SK-N-SH treated with all-trans-retinoic acid at 6 μM for 48 hours (cell line): Measurements from ENCODE around the gene MOK.

Experiments
- ATAC-seq: fragments of 200-7000 bp; cut with Tn5 transposase; 3 replicates; pipeline ENCODE4 v1.9.1; 2020; ENCODE audit warnings: mild to moderate bottlenecking, moderate library complexity
- ARNTL ChIP-seq: fragments of 450-650 bp; formaldehyde crosslinking; IDR thresholded peaks from 2 replicates; pipeline ENCODE4 v1.5.0; 2020; ENCODE audit warnings: low read depth, mild to moderate bottlenecking, moderate library complexity, borderline replicate concordance
- CSDC2 ChIP-seq: fragments of 250-450 bp; sonication (Bioruptor Pico); IDR thresholded peaks from 2 replicates; pipeline ENCODE4 v1.5.0; 2020; ENCODE audit warnings: mild to moderate bottlenecking, moderate library complexity
- ESRRG ChIP-seq: fragments of 250-450 bp; sonication (Bioruptor Pico); IDR thresholded peaks from 2 replicates; pipeline ENCODE4 v1.6.1; 2021; ENCODE audit warnings: mild to moderate bottlenecking
- GLIS3 ChIP-seq: fragments of 250-450 bp; sonication (Bioruptor Pico); IDR thresholded peaks from 2 replicates; pipeline ENCODE4 v1.5.0; 2020; ENCODE audit warnings: mild to moderate bottlenecking, moderate library complexity
- ISL1 ChIP-seq: fragments of 250-450 bp; sonication (Bioruptor Pico); IDR thresholded peaks from 2 replicates; pipeline ENCODE4 v2.1.2; 2022; ENCODE audit warnings: mild to moderate bottlenecking, moderate library complexity
- PPARA ChIP-seq: fragments of 250-450 bp; sonication (Bioruptor Pico); IDR thresholded peaks from 2 replicates; pipeline ENCODE4 v1.5.0; 2020; ENCODE audit warnings: mild to moderate bottlenecking, borderline replicate concordance
- RARB ChIP-seq: fragments of 250-450 bp; sonication (Bioruptor Pico); IDR thresholded peaks from 2 replicates; pipeline ENCODE4 v1.8.0; 2021; ENCODE audit warnings: mild to moderate bottlenecking, moderate library complexity
- SNAI2 ChIP-seq: fragments of 250-450 bp; sonication (Bioruptor Pico); IDR thresholded peaks from 2 replicates; pipeline ENCODE4 v1.5.0; 2020; ENCODE audit warnings: mild to moderate bottlenecking, moderate library complexity
- TOX ChIP-seq: fragments of 250-450 bp; sonication (Bioruptor Pico); IDR thresholded peaks from 2 replicates; pipeline ENCODE4 v1.8.0; 2021; ENCODE audit warnings: mild to moderate bottlenecking, moderate library complexity, borderline replicate concordance
- ZC3H10 ChIP-seq: fragments of 250-450 bp; sonication (Bioruptor Pico); IDR thresholded peaks from 2 replicates; pipeline ENCODE4 v1.5.1; 2021; ENCODE audit warnings: mild to moderate bottlenecking, moderate library complexity
- ZFP3 ChIP-seq: fragments of 250-450 bp; sonication (Bioruptor Pico); IDR thresholded peaks from 2 replicates; pipeline ENCODE4 v1.5.0; 2020; ENCODE audit warnings: mild to moderate bottlenecking, moderate library complexity
- ZFP30 ChIP-seq: fragments of 450-650 bp; formaldehyde crosslinking; IDR thresholded peaks from 2 replicates; pipeline ENCODE4 v1.5.0; 2022; ENCODE audit warnings: mild to moderate bottlenecking, moderate library complexity
- ZNF565 ChIP-seq: fragments of 450-650 bp; formaldehyde crosslinking; conservative IDR thresholded peaks from 2 replicates; pipeline ENCODE4 v1.5.0; 2020; ENCODE audit warnings: low read depth, mild to moderate bottlenecking, moderate library complexity
- ZNF8 ChIP-seq: fragments of 450-650 bp; formaldehyde crosslinking; IDR thresholded peaks from 2 replicates; pipeline ENCODE4 v1.5.0; 2020; ENCODE audit warnings: mild to moderate bottlenecking, moderate library complexity
- TF ChIP-seq, protein P1 (sequence below): fragments of 250-450 bp; sonication (Bioruptor Pico); IDR thresholded peaks from 2 replicates; pipeline ENCODE4 v1.5.1; 2021; ENCODE audit warnings: mild to moderate bottlenecking, moderate library complexity
- TF ChIP-seq, protein P2 (sequence below): fragments of 250-450 bp; sonication (Bioruptor Pico); IDR thresholded peaks from 2 replicates; pipeline ENCODE4 v1.5.1; 2020; ENCODE audit warnings: low read depth, mild to moderate bottlenecking, moderate library complexity
- TF ChIP-seq, protein P3 (sequence below): fragments of 250-450 bp; sonication (Bioruptor Pico); IDR thresholded peaks from 2 replicates; pipeline ENCODE4 v1.8.0; 2021; ENCODE audit warnings: low read depth, mild to moderate bottlenecking, moderate library complexity, borderline replicate concordance
- TF ChIP-seq, protein P4 (sequence below): fragments of 250-450 bp; sonication (Bioruptor Pico); IDR thresholded peaks from 2 replicates; pipeline ENCODE4 v1.5.0; 2020; ENCODE audit warnings: mild to moderate bottlenecking, moderate library complexity
- TF ChIP-seq, protein P5 (sequence below): fragments of 250-450 bp; sonication (Bioruptor Pico); IDR thresholded peaks from 2 replicates; pipeline ENCODE4 v1.8.0; 2020; ENCODE audit warnings: mild to moderate bottlenecking, moderate library complexity, borderline replicate concordance

MOK gene

DNA sequence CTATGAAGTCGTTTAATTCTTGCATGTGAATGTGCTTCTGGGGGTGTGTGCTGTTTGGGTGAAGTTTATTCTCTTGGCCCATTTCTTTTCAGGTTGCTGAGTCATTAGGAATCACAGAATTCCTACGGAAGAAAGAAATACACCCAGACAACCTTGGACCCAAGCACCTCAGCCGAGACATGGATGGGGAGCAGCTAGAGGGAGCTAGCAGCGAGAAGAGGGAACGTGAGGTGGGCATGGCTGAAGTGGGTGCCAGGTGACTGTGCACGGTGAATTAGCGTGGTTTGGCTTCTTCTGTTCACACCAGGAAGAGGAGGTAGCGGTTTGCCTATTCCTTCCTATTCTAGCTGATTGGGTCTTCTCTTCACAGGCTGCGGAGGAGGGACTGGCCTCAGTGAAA is 33.8 kb upstream of the MOK start:
- TF ChIP-seq, protein P1, sequence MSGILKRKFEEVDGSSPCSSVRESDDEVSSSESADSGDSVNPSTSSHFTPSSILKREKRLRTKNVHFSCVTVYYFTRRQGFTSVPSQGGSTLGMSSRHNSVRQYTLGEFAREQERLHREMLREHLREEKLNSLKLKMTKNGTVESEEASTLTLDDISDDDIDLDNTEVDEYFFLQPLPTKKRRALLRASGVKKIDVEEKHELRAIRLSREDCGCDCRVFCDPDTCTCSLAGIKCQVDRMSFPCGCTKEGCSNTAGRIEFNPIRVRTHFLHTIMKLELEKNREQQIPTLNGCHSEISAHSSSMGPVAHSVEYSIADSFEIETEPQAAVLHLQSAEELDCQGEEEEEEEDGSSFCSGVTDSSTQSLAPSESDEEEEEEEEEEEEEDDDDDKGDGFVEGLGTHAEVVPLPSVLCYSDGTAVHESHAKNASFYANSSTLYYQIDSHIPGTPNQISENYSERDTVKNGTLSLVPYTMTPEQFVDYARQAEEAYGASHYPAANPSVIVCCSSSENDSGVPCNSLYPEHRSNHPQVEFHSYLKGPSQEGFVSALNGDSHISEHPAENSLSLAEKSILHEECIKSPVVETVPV (CRISPR knock-in tag), result no peak
- no peak for ATAC-seq

DNA sequence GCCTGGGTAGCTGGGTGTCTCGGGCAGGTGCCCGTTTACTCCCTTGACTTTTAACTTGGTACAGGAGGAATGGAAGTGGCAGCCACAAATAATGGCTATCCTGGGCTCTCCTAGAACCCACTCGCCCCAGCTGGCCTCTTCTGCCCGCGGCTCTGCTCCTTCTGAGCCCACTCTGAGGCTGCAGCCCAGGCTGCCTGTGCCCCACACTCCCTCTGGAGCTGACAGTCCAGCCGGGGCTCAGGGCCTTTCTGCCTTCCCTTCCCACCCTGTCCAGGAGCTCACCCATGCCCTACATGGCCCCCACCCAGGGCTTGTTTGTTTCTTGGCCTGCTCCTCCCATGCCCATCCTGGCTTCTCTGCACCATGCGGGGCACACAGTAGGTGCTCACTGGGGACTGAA is 30.2 kb upstream of the MOK start:
- no peak for ATAC-seq
- TF ChIP-seq, protein P2, sequence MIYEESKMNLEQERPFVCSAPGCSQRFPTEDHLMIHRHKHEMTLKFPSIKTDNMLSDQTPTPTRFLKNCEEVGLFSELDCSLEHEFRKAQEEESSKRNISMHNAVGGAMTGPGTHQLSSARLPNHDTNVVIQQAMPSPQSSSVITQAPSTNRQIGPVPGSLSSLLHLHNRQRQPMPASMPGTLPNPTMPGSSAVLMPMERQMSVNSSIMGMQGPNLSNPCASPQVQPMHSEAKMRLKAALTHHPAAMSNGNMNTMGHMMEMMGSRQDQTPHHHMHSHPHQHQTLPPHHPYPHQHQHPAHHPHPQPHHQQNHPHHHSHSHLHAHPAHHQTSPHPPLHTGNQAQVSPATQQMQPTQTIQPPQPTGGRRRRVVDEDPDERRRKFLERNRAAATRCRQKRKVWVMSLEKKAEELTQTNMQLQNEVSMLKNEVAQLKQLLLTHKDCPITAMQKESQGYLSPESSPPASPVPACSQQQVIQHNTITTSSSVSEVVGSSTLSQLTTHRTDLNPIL (CRISPR knock-in tag), result no peak
- TF ChIP-seq GLIS3 (CRISPR knock-in tag), result no peak
- no peak for TF ChIP-seq ESRRG
- no peak for TF ChIP-seq TOX (CRISPR knock-in tag)
- TF ChIP-seq CSDC2 (CRISPR knock-in tag), result no peak
- no peak for TF ChIP-seq ZFP30
- no peak for TF ChIP-seq ZFP3 (CRISPR knock-in tag)
- no peak for TF ChIP-seq SNAI2 (CRISPR knock-in tag)
- no peak for TF ChIP-seq PPARA (CRISPR knock-in tag)
- TF ChIP-seq, protein P1 (CRISPR knock-in tag), result no peak
- TF ChIP-seq, protein P3, sequence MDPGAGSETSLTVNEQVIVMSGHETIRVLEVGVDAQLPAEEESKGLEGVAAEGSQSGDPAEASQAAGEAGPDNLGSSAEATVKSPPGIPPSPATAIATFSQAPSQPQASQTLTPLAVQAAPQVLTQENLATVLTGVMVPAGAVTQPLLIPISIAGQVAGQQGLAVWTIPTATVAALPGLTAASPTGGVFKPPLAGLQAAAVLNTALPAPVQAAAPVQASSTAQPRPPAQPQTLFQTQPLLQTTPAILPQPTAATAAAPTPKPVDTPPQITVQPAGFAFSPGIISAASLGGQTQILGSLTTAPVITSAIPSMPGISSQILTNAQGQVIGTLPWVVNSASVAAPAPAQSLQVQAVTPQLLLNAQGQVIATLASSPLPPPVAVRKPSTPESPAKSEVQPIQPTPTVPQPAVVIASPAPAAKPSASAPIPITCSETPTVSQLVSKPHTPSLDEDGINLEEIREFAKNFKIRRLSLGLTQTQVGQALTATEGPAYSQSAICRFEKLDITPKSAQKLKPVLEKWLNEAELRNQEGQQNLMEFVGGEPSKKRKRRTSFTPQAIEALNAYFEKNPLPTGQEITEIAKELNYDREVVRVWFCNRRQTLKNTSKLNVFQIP (CRISPR knock-in tag), result no peak
- TF ChIP-seq ISL1, result no peak
- TF ChIP-seq, protein P4, sequence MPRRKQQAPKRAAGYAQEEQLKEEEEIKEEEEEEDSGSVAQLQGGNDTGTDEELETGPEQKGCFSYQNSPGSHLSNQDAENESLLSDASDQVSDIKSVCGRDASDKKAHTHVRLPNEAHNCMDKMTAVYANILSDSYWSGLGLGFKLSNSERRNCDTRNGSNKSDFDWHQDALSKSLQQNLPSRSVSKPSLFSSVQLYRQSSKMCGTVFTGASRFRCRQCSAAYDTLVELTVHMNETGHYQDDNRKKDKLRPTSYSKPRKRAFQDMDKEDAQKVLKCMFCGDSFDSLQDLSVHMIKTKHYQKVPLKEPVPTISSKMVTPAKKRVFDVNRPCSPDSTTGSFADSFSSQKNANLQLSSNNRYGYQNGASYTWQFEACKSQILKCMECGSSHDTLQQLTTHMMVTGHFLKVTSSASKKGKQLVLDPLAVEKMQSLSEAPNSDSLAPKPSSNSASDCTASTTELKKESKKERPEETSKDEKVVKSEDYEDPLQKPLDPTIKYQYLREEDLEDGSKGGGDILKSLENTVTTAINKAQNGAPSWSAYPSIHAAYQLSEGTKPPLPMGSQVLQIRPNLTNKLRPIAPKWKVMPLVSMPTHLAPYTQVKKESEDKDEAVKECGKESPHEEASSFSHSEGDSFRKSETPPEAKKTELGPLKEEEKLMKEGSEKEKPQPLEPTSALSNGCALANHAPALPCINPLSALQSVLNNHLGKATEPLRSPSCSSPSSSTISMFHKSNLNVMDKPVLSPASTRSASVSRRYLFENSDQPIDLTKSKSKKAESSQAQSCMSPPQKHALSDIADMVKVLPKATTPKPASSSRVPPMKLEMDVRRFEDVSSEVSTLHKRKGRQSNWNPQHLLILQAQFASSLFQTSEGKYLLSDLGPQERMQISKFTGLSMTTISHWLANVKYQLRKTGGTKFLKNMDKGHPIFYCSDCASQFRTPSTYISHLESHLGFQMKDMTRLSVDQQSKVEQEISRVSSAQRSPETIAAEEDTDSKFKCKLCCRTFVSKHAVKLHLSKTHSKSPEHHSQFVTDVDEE, result no peak

DNA sequence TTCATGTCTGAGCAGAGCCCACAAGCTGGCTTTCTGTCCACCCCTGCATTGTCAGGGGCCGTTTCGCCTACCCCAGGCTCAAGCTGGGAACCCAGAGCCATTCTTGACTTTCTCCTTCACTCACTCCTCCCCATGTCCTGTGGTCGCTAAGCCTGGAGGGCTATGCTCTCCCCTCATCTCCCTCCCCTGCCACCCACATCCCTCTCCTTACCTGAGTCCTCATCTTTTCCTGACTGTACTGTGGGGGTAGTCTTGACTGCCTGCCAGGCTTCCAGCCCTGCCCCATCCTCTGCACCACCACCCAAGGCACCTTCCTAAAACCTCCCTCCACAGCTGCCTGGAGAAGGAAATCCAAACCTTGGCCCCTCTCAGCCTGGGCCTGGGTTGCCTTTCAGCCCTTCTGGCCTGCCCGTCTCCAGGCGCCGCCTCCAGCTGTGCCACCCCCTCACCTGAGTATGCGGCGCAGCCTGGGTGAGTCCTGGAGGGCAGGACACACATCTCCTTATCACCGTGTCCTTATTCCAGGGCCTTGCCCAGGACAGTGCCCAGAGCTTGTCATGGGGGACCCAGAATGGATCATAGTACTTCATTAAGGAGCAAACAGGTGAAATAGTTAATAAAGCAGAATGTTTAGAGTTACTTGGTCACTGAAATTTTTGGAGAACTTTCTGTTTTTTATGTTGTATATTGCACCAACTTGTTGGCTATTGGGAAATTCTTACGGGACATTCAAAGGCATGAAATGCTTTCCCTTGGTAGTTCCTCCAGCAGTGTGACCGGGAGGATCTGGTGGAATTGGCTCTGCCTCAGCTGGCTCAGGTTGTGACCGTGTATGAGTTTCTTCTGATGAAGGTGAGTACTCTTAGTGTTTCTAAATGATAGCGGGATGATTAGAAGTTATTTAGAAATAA is 29.1 kb upstream of the MOK start:
- no peak for ATAC-seq
- TF ChIP-seq PPARA (CRISPR knock-in tag), result no peak

DNA sequence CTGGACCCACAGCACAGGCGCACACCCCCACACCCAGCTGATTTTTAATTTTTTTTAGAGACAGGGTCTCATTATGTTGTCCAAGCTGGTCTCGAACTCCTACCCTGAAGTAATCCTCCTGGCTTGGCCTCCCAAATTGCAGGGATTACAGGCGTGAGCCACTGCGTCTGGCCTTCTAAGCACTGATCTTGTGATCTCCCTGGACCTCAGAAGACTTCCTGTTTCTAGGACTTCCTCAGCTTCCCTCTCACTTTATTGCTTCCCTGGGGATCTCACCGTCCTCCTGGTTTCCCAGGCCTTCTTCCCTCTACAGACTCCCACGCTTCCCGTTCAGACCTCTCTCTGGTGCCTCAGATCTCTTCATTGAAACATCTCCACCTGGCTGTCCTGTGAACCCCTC is 28.4 kb upstream of the MOK start:
- ATAC-seq, result no peak
- no peak for TF ChIP-seq CSDC2 (CRISPR knock-in tag)
- TF ChIP-seq ARNTL (CRISPR knock-in tag), result no peak
- TF ChIP-seq ZNF565 (CRISPR knock-in tag), result no peak
- TF ChIP-seq RARB, result no peak
- TF ChIP-seq, protein P5, sequence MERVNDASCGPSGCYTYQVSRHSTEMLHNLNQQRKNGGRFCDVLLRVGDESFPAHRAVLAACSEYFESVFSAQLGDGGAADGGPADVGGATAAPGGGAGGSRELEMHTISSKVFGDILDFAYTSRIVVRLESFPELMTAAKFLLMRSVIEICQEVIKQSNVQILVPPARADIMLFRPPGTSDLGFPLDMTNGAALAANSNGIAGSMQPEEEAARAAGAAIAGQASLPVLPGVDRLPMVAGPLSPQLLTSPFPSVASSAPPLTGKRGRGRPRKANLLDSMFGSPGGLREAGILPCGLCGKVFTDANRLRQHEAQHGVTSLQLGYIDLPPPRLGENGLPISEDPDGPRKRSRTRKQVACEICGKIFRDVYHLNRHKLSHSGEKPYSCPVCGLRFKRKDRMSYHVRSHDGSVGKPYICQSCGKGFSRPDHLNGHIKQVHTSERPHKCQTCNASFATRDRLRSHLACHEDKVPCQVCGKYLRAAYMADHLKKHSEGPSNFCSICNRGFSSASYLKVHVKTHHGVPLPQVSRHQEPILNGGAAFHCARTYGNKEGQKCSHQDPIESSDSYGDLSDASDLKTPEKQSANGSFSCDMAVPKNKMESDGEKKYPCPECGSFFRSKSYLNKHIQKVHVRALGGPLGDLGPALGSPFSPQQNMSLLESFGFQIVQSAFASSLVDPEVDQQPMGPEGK, result no peak
- TF ChIP-seq TOX (CRISPR knock-in tag), result no peak
- no peak for TF ChIP-seq ZC3H10 (CRISPR knock-in tag)
- no peak for TF ChIP-seq ESRRG
- no peak for TF ChIP-seq ZNF8 (CRISPR knock-in tag)
